ENCODE results near the gene SIGLEC11. TPM values are rescaled to one million over a fixed set of nuclear protein-coding genes. Genes with fewer than 3 reads are reported as not detected.
A peak's percentile ranks its signal among the peaks of the same experiment; 100 is the strongest.

The SIGLEC11 gene
- total and polyA plus RNA-seq, 2 of the 13 experiments (the other 11 are each of a cell fraction or from before 2014, with no cell fraction given) = not detected

DNA sequence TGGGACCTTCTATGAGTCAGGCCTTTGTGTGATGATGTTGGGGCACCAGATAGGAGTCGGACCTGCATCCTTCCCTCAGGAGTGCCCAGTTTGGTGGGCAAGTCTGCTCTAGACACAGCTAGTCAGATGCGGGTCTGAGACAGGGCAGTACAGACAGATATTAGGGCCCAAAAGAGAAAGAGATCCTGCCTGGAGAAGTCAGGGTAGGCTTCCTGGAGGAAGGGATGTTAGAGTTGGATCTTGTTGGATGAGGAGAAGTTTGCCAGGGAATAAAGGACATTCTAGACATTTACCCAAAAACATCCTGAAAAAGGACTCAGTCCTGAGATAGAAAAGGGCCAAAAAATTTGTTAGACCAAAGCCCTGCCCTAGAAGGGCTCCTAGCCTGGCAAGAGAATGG lies 47.0 kb upstream of the SIGLEC11 start (continued):
- TF ChIP-seq, protein P1, sequence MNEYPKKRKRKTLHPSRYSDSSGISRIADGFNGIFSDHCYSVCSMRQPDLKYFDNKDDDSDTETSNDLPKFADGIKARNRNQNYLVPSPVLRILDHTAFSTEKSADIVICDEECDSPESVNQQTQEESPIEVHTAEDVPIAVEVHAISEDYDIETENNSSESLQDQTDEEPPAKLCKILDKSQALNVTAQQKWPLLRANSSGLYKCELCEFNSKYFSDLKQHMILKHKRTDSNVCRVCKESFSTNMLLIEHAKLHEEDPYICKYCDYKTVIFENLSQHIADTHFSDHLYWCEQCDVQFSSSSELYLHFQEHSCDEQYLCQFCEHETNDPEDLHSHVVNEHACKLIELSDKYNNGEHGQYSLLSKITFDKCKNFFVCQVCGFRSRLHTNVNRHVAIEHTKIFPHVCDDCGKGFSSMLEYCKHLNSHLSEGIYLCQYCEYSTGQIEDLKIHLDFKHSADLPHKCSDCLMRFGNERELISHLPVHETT (CRISPR knock-in tag; conservative IDR thresholded peaks at IDR 0.05) = no peak
- TF ChIP-seq, protein P2, sequence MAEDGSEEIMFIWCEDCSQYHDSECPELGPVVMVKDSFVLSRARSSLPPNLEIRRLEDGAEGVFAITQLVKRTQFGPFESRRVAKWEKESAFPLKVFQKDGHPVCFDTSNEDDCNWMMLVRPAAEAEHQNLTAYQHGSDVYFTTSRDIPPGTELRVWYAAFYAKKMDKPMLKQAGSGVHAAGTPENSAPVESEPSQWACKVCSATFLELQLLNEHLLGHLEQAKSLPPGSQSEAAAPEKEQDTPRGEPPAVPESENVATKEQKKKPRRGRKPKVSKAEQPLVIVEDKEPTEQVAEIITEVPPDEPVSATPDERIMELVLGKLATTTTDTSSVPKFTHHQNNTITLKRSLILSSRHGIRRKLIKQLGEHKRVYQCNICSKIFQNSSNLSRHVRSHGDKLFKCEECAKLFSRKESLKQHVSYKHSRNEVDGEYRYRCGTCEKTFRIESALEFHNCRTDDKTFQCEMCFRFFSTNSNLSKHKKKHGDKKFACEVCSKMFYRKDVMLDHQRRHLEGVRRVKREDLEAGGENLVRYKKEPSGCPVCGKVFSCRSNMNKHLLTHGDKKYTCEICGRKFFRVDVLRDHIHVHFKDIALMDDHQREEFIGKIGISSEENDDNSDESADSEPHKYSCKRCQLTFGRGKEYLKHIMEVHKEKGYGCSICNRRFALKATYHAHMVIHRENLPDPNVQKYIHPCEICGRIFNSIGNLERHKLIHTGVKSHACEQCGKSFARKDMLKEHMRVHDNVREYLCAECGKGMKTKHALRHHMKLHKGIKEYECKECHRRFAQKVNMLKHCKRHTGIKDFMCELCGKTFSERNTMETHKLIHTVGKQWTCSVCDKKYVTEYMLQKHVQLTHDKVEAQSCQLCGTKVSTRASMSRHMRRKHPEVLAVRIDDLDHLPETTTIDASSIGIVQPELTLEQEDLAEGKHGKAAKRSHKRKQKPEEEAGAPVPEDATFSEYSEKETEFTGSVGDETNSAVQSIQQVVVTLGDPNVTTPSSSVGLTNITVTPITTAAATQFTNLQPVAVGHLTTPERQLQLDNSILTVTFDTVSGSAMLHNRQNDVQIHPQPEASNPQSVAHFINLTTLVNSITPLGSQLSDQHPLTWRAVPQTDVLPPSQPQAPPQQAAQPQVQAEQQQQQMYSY (CRISPR knock-in tag; IDR thresholded peaks at IDR 0.05) = no peak
- no peak for TF ChIP-seq ZNF543 (CRISPR knock-in tag; IDR thresholded peaks at IDR 0.05)

DNA sequence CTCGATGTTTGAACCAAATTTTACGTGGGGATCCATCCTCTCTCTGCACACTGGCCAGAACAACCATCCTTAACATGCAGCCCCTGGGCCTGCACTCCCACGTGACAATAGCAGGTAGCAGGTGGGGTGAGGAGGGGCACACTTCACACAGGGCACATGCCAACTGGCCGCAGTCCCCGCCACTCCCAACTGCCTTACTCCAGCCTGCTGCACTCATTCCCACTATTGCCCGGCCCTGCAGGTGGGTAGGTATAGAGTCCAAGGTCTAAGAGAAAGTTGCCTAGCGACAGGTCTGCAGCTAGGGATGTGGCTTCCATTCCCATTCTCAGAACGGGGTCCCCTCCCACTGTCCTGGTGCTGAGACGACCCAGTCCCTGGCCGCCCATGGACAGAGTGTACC lies 46.2 kb upstream of the SIGLEC11 start:
- FAIRE-seq (no peak), DNase-seq (ENCODE audit: low spot score) (no peak), ATAC-seq (no peak; the same call in 2 of the 3 replicates)
- no peaks in the 10 kb centered on the region for H3K4me1 ChIP-seq (ENCODE audit: insufficient read depth, low read length)
- no peak overlapping the region for H2AFZ ChIP-seq (ENCODE audit: low read length)
- in situ Hi-C loops (cut with HindIII; ENCODE audit: extremely low pct_ligation_motif_present, low pct_unique_long_range_greater_than_20kb) (no loop called here), intact Hi-C loops (cut with micrococcal nuclease; ENCODE audit: unreplicated experiment) (no loop called here)
- no peaks in the 10 kb centered on the region for H3K9me3 ChIP-seq (ENCODE audit: low read length)
- H4K20me1 ChIP-seq (ENCODE audit: insufficient read depth, low read length) = no peaks in the 10 kb centered on the region
- POLR2A ChIA-PET = no interaction called here
- peaks cover 19 to 62% of the 10 kb centered on the region in 2 experiments for H3K36me3 ChIP-seq (replicated peaks in 1 of 2; ENCODE audit: control insufficient read depth in 1 of 2, insufficient read depth in 2 of 2, low read length in 2 of 2)
- H3K27ac ChIP-seq (ENCODE audit: extremely low read length, insufficient read depth, low read length) = no peak overlapping the region
- H3K9ac ChIP-seq (ENCODE audit: insufficient read depth, low read depth, low read length) = no peak overlapping the region
- CTCF ChIA-PET (ENCODE audit: low intra/inter-chr PET ratio, low total read pairs) = no interaction called here
- no peaks in the 10 kb centered on the region for H3K27me3 ChIP-seq (ENCODE audit: control insufficient read depth in 1 of 2, insufficient read depth in 2 of 2, low read length in 2 of 2)
- no TSS peak for BruUV-seq (replicated peaks)
- H3K79me2 ChIP-seq (ENCODE audit: insufficient read depth, low read length) = no peaks in the 10 kb centered on the region
- H3K4me3 ChIP-seq (replicated peaks in 1 of 3; ENCODE audit: insufficient read depth in 1 of 3, low read depth in 2 of 3, low read length in 3 of 3) = no peak overlapping the region
- H3K4me2 ChIP-seq (ENCODE audit: low read depth, low read length) = no peak overlapping the region
- TF ChIP-seq, protein P3, sequence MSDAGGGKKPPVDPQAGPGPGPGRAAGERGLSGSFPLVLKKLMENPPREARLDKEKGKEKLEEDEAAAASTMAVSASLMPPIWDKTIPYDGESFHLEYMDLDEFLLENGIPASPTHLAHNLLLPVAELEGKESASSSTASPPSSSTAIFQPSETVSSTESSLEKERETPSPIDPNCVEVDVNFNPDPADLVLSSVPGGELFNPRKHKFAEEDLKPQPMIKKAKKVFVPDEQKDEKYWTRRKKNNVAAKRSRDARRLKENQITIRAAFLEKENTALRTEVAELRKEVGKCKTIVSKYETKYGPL (CRISPR knock-in tag; IDR thresholded peaks at IDR 0.05) = no peak
- peak; percentile 94; the same call in 1 of the 2 replicates for TF ChIP-seq ZNF180 (CRISPR knock-in tag; IDR thresholded peaks at IDR 0.05; ENCODE audit: borderline replicate concordance, low read depth)
- 93% methylated on average over 6 of the region's 10 CpGs for WGBS (ENCODE audit: low lambda C conversion rate)
